ENCODE measurements around the gene PSMB5.
"Not testable (repeated sequence)": the region's sequence is repeated elsewhere in the genome, so short reads cannot be mapped to it uniquely, and the experiment has no call there.

Gene PSMB5

GRCh38 chr14:23043145-23043544 lies 8.4 kb upstream of the PSMB5 start:
- no peak for DNase-seq

- DNase-seq = no peak
Observed at GRCh38 chr14:23042162-23042965, 7.7 kb upstream of the PSMB5 start, which contains the start of gene PSMB11. Gene PSMB11, plus strand, starts transcription at chr14:23042212. Its CDS starts 14 bp downstream, at chr14:23042226.

- no peak for DNase-seq
Observed at GRCh38 chr14:23041729-23042128, 7.0 kb upstream of the PSMB5 start.

- no peak for DNase-seq
Observed at GRCh38 chr14:23040100-23040499, 5.4 kb upstream of the PSMB5 start.

- DNase-seq = no peak
Observed at GRCh38 chr14:23035303-23036144, 824 bp upstream of the PSMB5 start.

- DNase-seq = no peak
Observed at GRCh38 chr14:23033801-23034497, 751 bp downstream of the PSMB5 start.

- no peak for DNase-seq
Observed at GRCh38 chr14:23033251-23033727, 1.4 kb downstream of the PSMB5 start.

- DNase-seq = no peak
Observed at GRCh38 chr14:23030936-23031335, 3.8 kb downstream of the PSMB5 start.

GRCh38 chr14:23028799-23029198 lies 5.9 kb downstream of the PSMB5 start:
- DNase-seq = no peak

GRCh38 chr14:23025151-23025814 lies 9.4 kb downstream of the PSMB5 start:
- DNase-seq = peak in 1 of 2 experiments; percentile 22

GRCh38 chr14:23024612-23025075 lies 10.1 kb downstream of the PSMB5 start:
- DNase-seq = no peak

- no peak for DNase-seq
Observed at GRCh38 chr14:23023795-23024152, 10.9 kb downstream of the PSMB5 start.

- DNase-seq = no peak
Observed at GRCh38 chr14:23023022-23023794, 11.5 kb downstream of the PSMB5 start.

GRCh38 chr14:23021889-23022442 lies 12.7 kb downstream of the PSMB5 start:
- no peak for DNase-seq

- no peak for DNase-seq
Observed at GRCh38 chr14:23021434-23021833, 13.3 kb downstream of the PSMB5 start.

- no peak for DNase-seq
Observed at GRCh38 chr14:23020143-23021128, 14.3 kb downstream of the PSMB5 start.

- DNase-seq = no peak
Observed at GRCh38 chr14:23018107-23018506, 16.6 kb downstream of the PSMB5 start.

GRCh38 chr14:23017091-23017490 lies 17.6 kb downstream of the PSMB5 start:
- no peak for DNase-seq

- DNase-seq = no peak
Observed at GRCh38 chr14:23015618-23016017, 19.1 kb downstream of the PSMB5 start.

GRCh38 chr14:23013749-23014054 lies 21.0 kb downstream of the PSMB5 start:
- not testable (repeated sequence) for DNase-seq
